ENCODE measurements around the gene SKI.

The SKI gene

DNA sequence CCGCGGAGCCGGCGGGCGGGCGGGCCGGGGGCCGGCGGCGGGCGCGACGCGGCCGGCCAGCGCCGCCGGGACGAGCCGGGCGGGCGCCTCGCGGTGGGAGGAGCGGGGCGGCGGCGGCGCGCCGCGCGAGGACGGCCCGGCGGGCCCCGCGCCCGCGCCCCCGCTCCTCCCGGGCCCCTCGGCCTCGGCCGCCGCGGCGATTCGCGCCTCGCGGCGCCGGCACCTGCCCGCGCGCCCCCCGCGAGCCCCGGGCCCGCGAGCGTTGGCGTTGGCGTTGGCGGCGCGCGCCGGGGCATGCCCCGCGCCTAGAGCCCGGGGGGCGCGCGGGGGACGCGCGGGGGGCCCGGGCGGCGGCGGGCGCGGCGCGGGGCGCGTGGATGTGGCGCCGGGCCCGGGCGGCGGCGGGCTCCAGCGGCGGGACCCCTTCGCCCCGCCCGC, at the start of gene SKI:
SKI (plus strand) TSS at position 163 of the 438 bp plus-strand sequence. CDS start 448 bp downstream, outside the sequence.
- in situ Hi-C loops (cut with HindIII; ENCODE audit: low sequenced_read_pairs): no loop called here
- peak within 1 kb of the TSS; percentile 88 for H3K4me3 ChIP-seq (ENCODE audit: low read depth, low read length)
- TF ChIP-seq, protein P1, sequence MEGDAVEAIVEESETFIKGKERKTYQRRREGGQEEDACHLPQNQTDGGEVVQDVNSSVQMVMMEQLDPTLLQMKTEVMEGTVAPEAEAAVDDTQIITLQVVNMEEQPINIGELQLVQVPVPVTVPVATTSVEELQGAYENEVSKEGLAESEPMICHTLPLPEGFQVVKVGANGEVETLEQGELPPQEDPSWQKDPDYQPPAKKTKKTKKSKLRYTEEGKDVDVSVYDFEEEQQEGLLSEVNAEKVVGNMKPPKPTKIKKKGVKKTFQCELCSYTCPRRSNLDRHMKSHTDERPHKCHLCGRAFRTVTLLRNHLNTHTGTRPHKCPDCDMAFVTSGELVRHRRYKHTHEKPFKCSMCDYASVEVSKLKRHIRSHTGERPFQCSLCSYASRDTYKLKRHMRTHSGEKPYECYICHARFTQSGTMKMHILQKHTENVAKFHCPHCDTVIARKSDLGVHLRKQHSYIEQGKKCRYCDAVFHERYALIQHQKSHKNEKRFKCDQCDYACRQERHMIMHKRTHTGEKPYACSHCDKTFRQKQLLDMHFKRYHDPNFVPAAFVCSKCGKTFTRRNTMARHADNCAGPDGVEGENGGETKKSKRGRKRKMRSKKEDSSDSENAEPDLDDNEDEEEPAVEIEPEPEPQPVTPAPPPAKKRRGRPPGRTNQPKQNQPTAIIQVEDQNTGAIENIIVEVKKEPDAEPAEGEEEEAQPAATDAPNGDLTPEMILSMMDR (IDR thresholded peaks at IDR 0.05; ENCODE audit: low read depth, low read length): no peak
- DNase-seq (ENCODE audit: low read depth, low spot score): no peak

GRCh38 chr1:2178875-2179274, 49.2 kb upstream of the SKI start:
- in situ Hi-C loops (cut with HindIII; ENCODE audit: low sequenced_read_pairs): no loop called here
- TF ChIP-seq, protein P1 (IDR thresholded peaks at IDR 0.05; ENCODE audit: low read depth, low read length): no peak
- no peak for DNase-seq (ENCODE audit: low read depth, low spot score)
- H3K4me3 ChIP-seq (ENCODE audit: low read depth, low read length): no peak overlapping the region

DNA sequence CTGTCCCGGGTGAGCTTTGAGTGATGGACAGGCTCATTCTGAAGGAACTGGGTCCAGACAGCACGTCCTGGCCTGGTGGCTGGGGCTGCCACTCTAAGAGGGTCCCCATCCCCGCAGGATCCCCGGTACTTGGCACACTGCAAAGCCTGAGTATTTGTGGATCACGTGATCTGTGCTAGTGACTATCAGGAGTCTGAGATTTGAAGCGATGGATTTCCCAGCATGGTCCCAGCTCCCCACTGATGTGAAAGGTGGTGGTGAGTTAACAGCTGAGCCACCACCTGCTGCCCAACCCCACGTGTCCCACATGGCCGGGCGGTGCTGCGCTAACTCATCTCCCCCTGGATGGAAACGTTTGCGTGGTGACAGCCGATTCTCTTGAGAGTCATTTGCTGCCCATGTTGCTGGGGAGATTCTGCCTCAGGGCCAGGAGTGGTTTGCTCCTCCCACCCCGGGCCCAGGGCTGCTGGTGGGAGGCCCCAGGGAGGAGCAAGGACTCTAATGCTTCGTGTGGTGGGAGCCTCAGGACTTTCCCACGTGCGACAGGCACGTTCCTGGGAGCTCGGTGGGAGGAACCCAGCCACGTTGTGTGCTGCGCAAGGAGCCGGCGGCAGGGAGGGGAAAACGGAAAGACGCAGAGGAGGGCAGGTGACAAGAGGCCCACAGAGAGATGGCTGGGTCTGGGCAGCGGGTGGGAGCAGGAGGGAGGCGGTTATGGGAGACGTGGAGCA, 48.7 kb upstream of the SKI start:
- no peak for DNase-seq (ENCODE audit: low read depth, low spot score)
- H3K4me3 ChIP-seq (ENCODE audit: low read depth, low read length): no peak overlapping the region
- in situ Hi-C loops (cut with HindIII; ENCODE audit: low sequenced_read_pairs): no loop called here
- TF ChIP-seq, protein P1 (IDR thresholded peaks at IDR 0.05; ENCODE audit: low read depth, low read length): no peak

DNA sequence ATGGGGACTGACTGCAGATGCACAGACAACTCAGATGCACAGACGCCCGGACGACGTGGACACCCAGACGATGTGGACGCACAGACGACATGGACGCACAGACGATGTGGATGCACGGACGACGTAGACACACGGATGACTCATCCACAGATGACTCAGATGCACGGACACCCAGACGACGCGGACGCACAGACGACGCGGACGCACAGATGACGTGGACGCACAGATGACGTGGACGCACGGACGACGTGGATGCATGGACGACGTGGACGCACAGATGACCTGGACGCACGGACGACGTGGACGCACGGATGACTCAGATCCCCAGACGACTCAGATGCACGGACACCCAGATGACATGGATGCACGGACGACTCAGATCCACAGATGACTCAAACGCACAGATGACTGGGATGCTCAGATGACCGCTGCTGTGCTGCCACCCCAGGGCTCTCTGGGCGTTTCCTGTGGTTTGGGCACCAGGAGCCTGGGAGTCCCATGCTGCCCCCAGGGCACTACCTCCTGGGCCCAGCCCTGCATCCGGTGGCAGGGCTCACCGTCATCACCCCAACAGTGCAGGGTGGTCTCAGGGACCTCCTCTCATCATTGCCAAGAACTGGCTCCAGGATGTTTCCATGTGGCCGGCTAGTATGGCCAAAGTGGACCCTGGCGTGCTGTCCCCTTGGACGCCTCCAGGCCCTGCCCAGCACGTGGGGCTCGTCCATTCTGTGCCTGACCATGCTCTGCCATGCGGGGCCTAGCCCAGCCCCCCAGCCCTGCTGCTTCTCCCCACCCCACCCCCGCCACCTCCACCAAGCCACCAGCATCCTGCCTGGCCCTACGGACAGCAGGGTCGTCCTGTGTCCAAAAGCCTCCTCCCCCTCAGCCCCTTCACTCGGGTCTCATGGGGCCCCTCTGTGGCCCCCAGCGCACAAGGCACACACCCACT, 47.5 kb upstream of the SKI start:
- no peak for DNase-seq (ENCODE audit: low read depth, low spot score)
- in situ Hi-C loops (cut with HindIII; ENCODE audit: low sequenced_read_pairs): no loop called here
- TF ChIP-seq, protein P1 (IDR thresholded peaks at IDR 0.05; ENCODE audit: low read depth, low read length): no peak
- no peak overlapping the region for H3K4me3 ChIP-seq (ENCODE audit: low read depth, low read length)

- TF ChIP-seq, protein P1 (IDR thresholded peaks at IDR 0.05; ENCODE audit: low read depth, low read length): no peak
- no peak overlapping the region for H3K4me3 ChIP-seq (ENCODE audit: low read depth, low read length)
- DNase-seq (ENCODE audit: low read depth, low spot score): no peak
- in situ Hi-C loops (cut with HindIII; ENCODE audit: low sequenced_read_pairs): no loop called here
Observed at GRCh38 chr1:2181271-2181670, 46.8 kb upstream of the SKI start.

- TF ChIP-seq, protein P1 (IDR thresholded peaks at IDR 0.05; ENCODE audit: low read depth, low read length): no peak
- H3K4me3 ChIP-seq (ENCODE audit: low read depth, low read length): no peak overlapping the region
- in situ Hi-C loops (cut with HindIII; ENCODE audit: low sequenced_read_pairs): no loop called here
- no peak for DNase-seq (ENCODE audit: low read depth, low spot score)
Observed at GRCh38 chr1:2181752-2182151, 46.4 kb upstream of the SKI start.
